ENCODE data around the gene UST.
"Not testable (repeated sequence)": the region's sequence is repeated elsewhere in the genome, so short reads cannot be mapped to it uniquely, and the experiment has no call there.

Gene UST

GRCh38 chr6:148764259-148765020 is 17.6 kb downstream of the UST start:
- DNase-seq (ENCODE audit: insufficient read length, low spot score); FAIRE-seq: not testable (repeated sequence)

- FAIRE-seq: no peak
Measured at GRCh38 chr6:148765898-148766808, 19.3 kb downstream of the UST start.

GRCh38 chr6:148768646-148769270 is 21.9 kb downstream of the UST start:
- no peak for FAIRE-seq
- no peak for DNase-seq (ENCODE audit: insufficient read length, low spot score)

More at GRCh38 chr6:148765898-148766808, 19.3 kb downstream of the UST start:
- no peak for DNase-seq (ENCODE audit: insufficient read length, low spot score)

GRCh38 chr6:148769304-148769968 is 22.6 kb downstream of the UST start:
- FAIRE-seq (no peak), DNase-seq (ENCODE audit: insufficient read length, low spot score) (no peak)

- no peak for DNase-seq (ENCODE audit: insufficient read length, low spot score)
- no peak for FAIRE-seq
Measured at GRCh38 chr6:148770408-148771211, 23.8 kb downstream of the UST start.

- no peak for DNase-seq (ENCODE audit: insufficient read length, low spot score)
- FAIRE-seq: no peak
Measured at GRCh38 chr6:148771212-148771601, 24.4 kb downstream of the UST start.

GRCh38 chr6:148771896-148772554 is 25.2 kb downstream of the UST start:
- peak; percentile 72 for FAIRE-seq
- no peak for DNase-seq (ENCODE audit: insufficient read length, low spot score)

GRCh38 chr6:148775161-148775560 is 28.3 kb downstream of the UST start:
- FAIRE-seq (no peak), DNase-seq (ENCODE audit: insufficient read length, low spot score) (no peak)

GRCh38 chr6:148776321-148777308 is 29.8 kb downstream of the UST start:
- no peak for FAIRE-seq
- DNase-seq (ENCODE audit: insufficient read length, low spot score): no peak

- DNase-seq (ENCODE audit: insufficient read length, low spot score): no peak
- FAIRE-seq: no peak
Measured at GRCh38 chr6:148779142-148779562, 32.3 kb downstream of the UST start.

GRCh38 chr6:148780423-148780822 is 33.6 kb downstream of the UST start:
- FAIRE-seq; DNase-seq (ENCODE audit: insufficient read length, low spot score): not testable (repeated sequence)

- peak; percentile 35 for DNase-seq (ENCODE audit: insufficient read length, low spot score)
- peak; percentile 86 for FAIRE-seq
Measured at GRCh38 chr6:148780918-148781436, 34.1 kb downstream of the UST start.

GRCh38 chr6:148789948-148790347 is 43.1 kb downstream of the UST start:
- no peak for FAIRE-seq
- DNase-seq (ENCODE audit: insufficient read length, low spot score): no peak

GRCh38 chr6:148790404-148790803 is 43.6 kb downstream of the UST start:
- no peak for FAIRE-seq
- DNase-seq (ENCODE audit: insufficient read length, low spot score): no peak

- no peak for DNase-seq (ENCODE audit: insufficient read length, low spot score)
- peak; percentile 26 for FAIRE-seq
Measured at GRCh38 chr6:148790817-148791216, 44.0 kb downstream of the UST start.

- FAIRE-seq (no peak), DNase-seq (ENCODE audit: insufficient read length, low spot score) (no peak)
Measured at GRCh38 chr6:148791372-148791771, 44.5 kb downstream of the UST start.

- no peak for FAIRE-seq
- no peak for DNase-seq (ENCODE audit: insufficient read length, low spot score)
Measured at GRCh38 chr6:148793721-148794120, 46.9 kb downstream of the UST start.

- FAIRE-seq: no peak
Measured at GRCh38 chr6:148794797-148795196, 48.0 kb downstream of the UST start.

More at GRCh38 chr6:148794797-148795196, 48.0 kb downstream of the UST start:
- no peak for DNase-seq (ENCODE audit: insufficient read length, low spot score)
